ENCODE measurements around the gene SLIT3.

- TF ChIP-seq POLR2AphosphoS5 (IDR thresholded peaks at IDR 0.05; ENCODE audit: low read depth, low read length), result no peak
- TF ChIP-seq, protein P1, sequence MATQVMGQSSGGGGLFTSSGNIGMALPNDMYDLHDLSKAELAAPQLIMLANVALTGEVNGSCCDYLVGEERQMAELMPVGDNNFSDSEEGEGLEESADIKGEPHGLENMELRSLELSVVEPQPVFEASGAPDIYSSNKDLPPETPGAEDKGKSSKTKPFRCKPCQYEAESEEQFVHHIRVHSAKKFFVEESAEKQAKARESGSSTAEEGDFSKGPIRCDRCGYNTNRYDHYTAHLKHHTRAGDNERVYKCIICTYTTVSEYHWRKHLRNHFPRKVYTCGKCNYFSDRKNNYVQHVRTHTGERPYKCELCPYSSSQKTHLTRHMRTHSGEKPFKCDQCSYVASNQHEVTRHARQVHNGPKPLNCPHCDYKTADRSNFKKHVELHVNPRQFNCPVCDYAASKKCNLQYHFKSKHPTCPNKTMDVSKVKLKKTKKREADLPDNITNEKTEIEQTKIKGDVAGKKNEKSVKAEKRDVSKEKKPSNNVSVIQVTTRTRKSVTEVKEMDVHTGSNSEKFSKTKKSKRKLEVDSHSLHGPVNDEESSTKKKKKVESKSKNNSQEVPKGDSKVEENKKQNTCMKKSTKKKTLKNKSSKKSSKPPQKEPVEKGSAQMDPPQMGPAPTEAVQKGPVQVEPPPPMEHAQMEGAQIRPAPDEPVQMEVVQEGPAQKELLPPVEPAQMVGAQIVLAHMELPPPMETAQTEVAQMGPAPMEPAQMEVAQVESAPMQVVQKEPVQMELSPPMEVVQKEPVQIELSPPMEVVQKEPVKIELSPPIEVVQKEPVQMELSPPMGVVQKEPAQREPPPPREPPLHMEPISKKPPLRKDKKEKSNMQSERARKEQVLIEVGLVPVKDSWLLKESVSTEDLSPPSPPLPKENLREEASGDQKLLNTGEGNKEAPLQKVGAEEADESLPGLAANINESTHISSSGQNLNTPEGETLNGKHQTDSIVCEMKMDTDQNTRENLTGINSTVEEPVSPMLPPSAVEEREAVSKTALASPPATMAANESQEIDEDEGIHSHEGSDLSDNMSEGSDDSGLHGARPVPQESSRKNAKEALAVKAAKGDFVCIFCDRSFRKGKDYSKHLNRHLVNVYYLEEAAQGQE (IDR thresholded peaks at IDR 0.05; ENCODE audit: low read depth), result no peak
- TF ChIP-seq POLR2A (IDR thresholded peaks at IDR 0.05; ENCODE audit: borderline replicate concordance, extremely low read depth, insufficient read depth, insufficient read length), result no peak
- TF ChIP-seq EZH2 (IDR thresholded peaks at IDR 0.05), result no peak
- TF ChIP-seq, protein P2, sequence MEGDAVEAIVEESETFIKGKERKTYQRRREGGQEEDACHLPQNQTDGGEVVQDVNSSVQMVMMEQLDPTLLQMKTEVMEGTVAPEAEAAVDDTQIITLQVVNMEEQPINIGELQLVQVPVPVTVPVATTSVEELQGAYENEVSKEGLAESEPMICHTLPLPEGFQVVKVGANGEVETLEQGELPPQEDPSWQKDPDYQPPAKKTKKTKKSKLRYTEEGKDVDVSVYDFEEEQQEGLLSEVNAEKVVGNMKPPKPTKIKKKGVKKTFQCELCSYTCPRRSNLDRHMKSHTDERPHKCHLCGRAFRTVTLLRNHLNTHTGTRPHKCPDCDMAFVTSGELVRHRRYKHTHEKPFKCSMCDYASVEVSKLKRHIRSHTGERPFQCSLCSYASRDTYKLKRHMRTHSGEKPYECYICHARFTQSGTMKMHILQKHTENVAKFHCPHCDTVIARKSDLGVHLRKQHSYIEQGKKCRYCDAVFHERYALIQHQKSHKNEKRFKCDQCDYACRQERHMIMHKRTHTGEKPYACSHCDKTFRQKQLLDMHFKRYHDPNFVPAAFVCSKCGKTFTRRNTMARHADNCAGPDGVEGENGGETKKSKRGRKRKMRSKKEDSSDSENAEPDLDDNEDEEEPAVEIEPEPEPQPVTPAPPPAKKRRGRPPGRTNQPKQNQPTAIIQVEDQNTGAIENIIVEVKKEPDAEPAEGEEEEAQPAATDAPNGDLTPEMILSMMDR (IDR thresholded peaks at IDR 0.05 in 2 of 3, conservative IDR thresholded peaks at IDR 0.05 in 1 of 3; ENCODE audit: borderline replicate concordance in 1 of 3, insufficient read depth in 1 of 3, low read depth in 2 of 3, low read length in 2 of 3), result no peak
- TF ChIP-seq SP1 (IDR thresholded peaks at IDR 0.05; ENCODE audit: low read depth), result no peak
These were observed 331.5 kb downstream of the SLIT3 start for GRCh38 chr5:168969326-168969886.

All from HCT116 (cell line).